Mesothelial cell of epicardium (in vitro differentiated cells): ENCODE measurements around the gene EFEMP1. TPM values are rescaled to one million over a fixed set of nuclear protein-coding genes. Genes with fewer than 3 reads are reported as not detected.

Experiments
- DNase-seq, 2 experiments: peaks; one replicate each; pipeline ENCODE4 v3.0.0; 2021; ENCODE audit warnings: low spot score in 2 of 2; ENCODE audit not compliant: unreplicated experiment in 2 of 2
- H3K27ac Mint-ChIP-seq: 2 replicates; pipeline ENCODE4 v1.8.0; 2021; ENCODE audit warnings: mixed read lengths
- H3K27me3 Mint-ChIP-seq: 2 replicates; pipeline ENCODE4 v1.8.0; 2021; ENCODE audit warnings: low read depth, mixed read lengths
- H3K36me3 Mint-ChIP-seq: 2 replicates; pipeline ENCODE4 v1.8.0; 2021; ENCODE audit warnings: mixed read lengths
- H3K4me1 Mint-ChIP-seq: 2 replicates; pipeline ENCODE4 v1.8.0; 2021; ENCODE audit warnings: mixed read lengths
- H3K4me3 Mint-ChIP-seq: 2 replicates; pipeline ENCODE4 v1.8.0; 2021; ENCODE audit warnings: mild to moderate bottlenecking, moderate library complexity, mixed read lengths
- H3K9me3 Mint-ChIP-seq: 2 replicates; pipeline ENCODE4 v1.8.0; 2021; ENCODE audit warnings: mixed read lengths
- CTCF ChIP-seq: fragments of 200-600 bp; sonication (generic); IDR thresholded peaks from one replicate; pipeline ENCODE4 v1.5.0; 2021; ENCODE audit warnings: antibody characterized with exemption; ENCODE audit not compliant: unreplicated experiment
- total RNA-seq: library from RNA; stranded (reverse); gene quantifications from 3 replicates; pipeline ENCODE4 v1.2.1, GENCODE V29; 2021

Gene EFEMP1
- total RNA-seq, 1 donor from 2014 or later: 38.1 TPM

- no peak for DNase-seq
- Mint-ChIP-seq H3K4me1 (peaks cover 1% of the 10 kb centered on the region), H3K36me3 (peaks cover 1% of the 10 kb centered on the region), H3K9me3 (peaks cover 5% of the 10 kb centered on the region), H3K27ac (no peak overlapping the region), H3K4me3 (no peak overlapping the region), H3K27me3 (peaks cover 4% of the 10 kb centered on the region)
- TF ChIP-seq CTCF: no peak
These were observed 77.2 kb downstream of the EFEMP1 start for GRCh38 chr2:55846426-55846825.

GRCh38 chr2:55844986-55845385 lies 78.6 kb downstream of the EFEMP1 start:
- H3K27ac Mint-ChIP-seq: no peak overlapping the region
- H3K4me1 Mint-ChIP-seq: peaks cover 1% of the 10 kb centered on the region
- no peak for DNase-seq
- peaks cover 1% of the 10 kb centered on the region for H3K36me3 Mint-ChIP-seq
- peaks cover 5% of the 10 kb centered on the region for H3K9me3 Mint-ChIP-seq
- H3K27me3 Mint-ChIP-seq: peaks cover 4% of the 10 kb centered on the region
- TF ChIP-seq CTCF: no peak
- no peak overlapping the region for H3K4me3 Mint-ChIP-seq

GRCh38 chr2:55843994-55844345 lies 79.6 kb downstream of the EFEMP1 start:
- Mint-ChIP-seq H3K27me3 (peaks cover 4% of the 10 kb centered on the region), H3K9me3 (peaks cover 5% of the 10 kb centered on the region), H3K4me3 (no peak overlapping the region), H3K36me3 (peaks cover 1% of the 10 kb centered on the region), H3K27ac (no peak overlapping the region), H3K4me1 (peaks cover 10% of the 10 kb centered on the region)
- DNase-seq: no peak
- TF ChIP-seq CTCF: no peak

GRCh38 chr2:55843096-55843993 lies 80.2 kb downstream of the EFEMP1 start:
- H3K4me3 Mint-ChIP-seq: no peak overlapping the region
- DNase-seq: no peak
- H3K27ac Mint-ChIP-seq: no peak overlapping the region
- H3K9me3 Mint-ChIP-seq: peaks cover 5% of the 10 kb centered on the region
- peaks cover 1% of the 10 kb centered on the region for H3K36me3 Mint-ChIP-seq
- peaks cover 14% of the 10 kb centered on the region for H3K4me1 Mint-ChIP-seq
- no peak for TF ChIP-seq CTCF
- peaks cover 6% of the 10 kb centered on the region for H3K27me3 Mint-ChIP-seq

- H3K4me3 Mint-ChIP-seq: no peak overlapping the region
- H3K36me3 Mint-ChIP-seq: no peaks in the 10 kb centered on the region
- H3K4me1 Mint-ChIP-seq: peaks cover 13% of the 10 kb centered on the region
- TF ChIP-seq CTCF: no peak
- no peak overlapping the region for H3K27ac Mint-ChIP-seq
- H3K9me3 Mint-ChIP-seq: peaks cover 5% of the 10 kb centered on the region
- H3K27me3 Mint-ChIP-seq: peaks cover 6% of the 10 kb centered on the region
- DNase-seq: no peak
These were observed 81.5 kb downstream of the EFEMP1 start for GRCh38 chr2:55842046-55842445.
